BLaER1 treated with 17β-estradiol and CSF1 and Interleukin-3, amounts not matched to agents 10 nM and 100 nM (cell line): ENCODE measurements around the gene ST6GALNAC4.
A peak's percentile ranks its signal among the peaks of the same experiment; 100 is the strongest.

Source experiments
- H3K27ac ChIP-seq, 11 experiments: shearing (Covaris generic); formaldehyde crosslinking; 2 replicates each; pipeline ENCODE4 v1.8.1; 2022
- H3K27me3 ChIP-seq, 11 experiments: shearing (Covaris generic); formaldehyde crosslinking; 2 replicates each; pipeline ENCODE4 v1.8.1; 2022
- H3K36me3 ChIP-seq, 11 experiments: shearing (Covaris generic); formaldehyde crosslinking; 2 replicates each; pipeline ENCODE4 v1.8.1; 2022
- H3K4me1 ChIP-seq, 10 experiments: shearing (Covaris generic); formaldehyde crosslinking; 2 replicates each; pipeline ENCODE4 v1.8.1; 2022
- H3K4me2 ChIP-seq, 11 experiments: shearing (Covaris generic); formaldehyde crosslinking; 2 replicates each; pipeline ENCODE4 v1.8.1; 2022
- H3K4me3 ChIP-seq, 10 experiments: shearing (Covaris generic); formaldehyde crosslinking; 2 replicates each; pipeline ENCODE4 v1.8.1; 2022
- H3K9ac ChIP-seq, 11 experiments: shearing (Covaris generic); formaldehyde crosslinking; 2 replicates each; pipeline ENCODE4 v1.8.1; 2022
- H3K9me3 ChIP-seq, 11 experiments: shearing (Covaris generic); formaldehyde crosslinking; replicated peaks in 1 of 11; 2 replicates each; pipeline ENCODE4 v1.8.1; 2022
- H4K20me1 ChIP-seq, 11 experiments: shearing (Covaris generic); formaldehyde crosslinking; 2 replicates each; pipeline ENCODE4 v1.8.1; 2022
- Cebpa-rat ChIP-seq, 11 experiments: shearing (Covaris generic); IDR thresholded peaks; 2 replicates each; pipeline ENCODE4 v1.8.1; 2022

ST6GALNAC4 gene

GRCh38 chr9:127910613-127911205 lies 6.1 kb downstream of the ST6GALNAC4 start:
- peaks cover 83 to 99% (median 94%) of the 10 kb centered on the region in 10 experiments for H3K4me1 ChIP-seq
- peak overlapping the region in 7 of 11 experiments; percentile 16 to 65 (median 49); a peak in 8 of 22 replicates for H3K27ac ChIP-seq
- H4K20me1 ChIP-seq = peaks cover 0 to 56% (median 22%) of the 10 kb centered on the region in 11 experiments; a peak in 11 of 22 replicates
- H3K4me2 ChIP-seq = peak overlapping the region; percentile 41 to 99 (median 97)
- H3K9me3 ChIP-seq = no peaks in the 10 kb centered on the region
- H3K4me3 ChIP-seq = peak overlapping the region in 1 of 10 experiments; percentile 1; a peak in 1 of 20 replicates
- no peak for TF ChIP-seq Cebpa-rat (IDR thresholded peaks at IDR 0.05)
- no peaks in the 10 kb centered on the region for H3K27me3 ChIP-seq
- H3K36me3 ChIP-seq = peaks cover 25 to 83% (median 72%) of the 10 kb centered on the region in 11 experiments
- peak overlapping the region; percentile 40 to 71 (median 57); a peak in 18 of 22 replicates for H3K9ac ChIP-seq

GRCh38 chr9:127909839-127910273 lies 7.0 kb downstream of the ST6GALNAC4 start:
- peaks cover 83 to 99% (median 94%) of the 10 kb centered on the region in 10 experiments for H3K4me1 ChIP-seq
- H3K9ac ChIP-seq = peak overlapping the region; percentile 6 to 65 (median 56); a peak in 19 of 22 replicates
- peaks cover 0 to 54% (median 22%) of the 10 kb centered on the region in 11 experiments; a peak in 11 of 22 replicates for H4K20me1 ChIP-seq
- peak overlapping the region in 1 of 10 experiments; percentile 40; a peak in 1 of 20 replicates for H3K4me3 ChIP-seq
- H3K4me2 ChIP-seq = peak overlapping the region; percentile 41 to 99 (median 97)
- H3K9me3 ChIP-seq = no peaks in the 10 kb centered on the region
- peak overlapping the region in 9 of 11 experiments; percentile 22 to 65 (median 42); a peak in 15 of 22 replicates for H3K27ac ChIP-seq
- TF ChIP-seq Cebpa-rat (IDR thresholded peaks at IDR 0.05) = no peak
- H3K27me3 ChIP-seq = no peaks in the 10 kb centered on the region
- H3K36me3 ChIP-seq = peaks cover 25 to 77% (median 71%) of the 10 kb centered on the region in 11 experiments

GRCh38 chr9:127908660-127908926 lies 8.2 kb downstream of the ST6GALNAC4 start:
- Histone ChIP-seq H4K20me1 (peaks cover 0 to 47% (median 15%) of the 10 kb centered on the region in 11 experiments; a peak in 10 of 22 replicates), H3K9me3 (no peaks in the 10 kb centered on the region), H3K4me3 (no peak overlapping the region), H3K36me3 (peaks cover 22 to 65% (median 58%) of the 10 kb centered on the region in 11 experiments), H3K4me1 (peaks cover 86 to 99% (median 95%) of the 10 kb centered on the region in 10 experiments), H3K9ac (peak overlapping the region in 4 of 11 experiments; percentile 73 to 78 (median 76); a peak in 4 of 22 replicates), H3K27me3 (no peaks in the 10 kb centered on the region), H3K4me2 (no peak overlapping the region), H3K27ac (peak overlapping the region in 3 of 11 experiments; percentile 45 to 90 (median 86); a peak in 4 of 22 replicates)
- TF ChIP-seq Cebpa-rat (IDR thresholded peaks at IDR 0.05) = no peak

- no peak for TF ChIP-seq Cebpa-rat (IDR thresholded peaks at IDR 0.05)
- peak overlapping the region in 9 of 11 experiments; percentile 45 to 90 (median 82); a peak in 18 of 22 replicates for H3K27ac ChIP-seq
- no peak overlapping the region for H3K4me3 ChIP-seq
- peaks cover 0 to 45% (median 15%) of the 10 kb centered on the region in 11 experiments; a peak in 10 of 22 replicates for H4K20me1 ChIP-seq
- peak overlapping the region in 10 of 11 experiments; percentile 84 to 100 (median 93); a peak in 17 of 22 replicates for H3K4me2 ChIP-seq
- H3K9ac ChIP-seq = peak overlapping the region in 8 of 11 experiments; percentile 32 to 80 (median 76); a peak in 16 of 22 replicates
- H3K9me3 ChIP-seq = no peaks in the 10 kb centered on the region
- peaks cover 21 to 59% (median 53%) of the 10 kb centered on the region in 11 experiments for H3K36me3 ChIP-seq
- H3K4me1 ChIP-seq = peaks cover 86 to 99% (median 95%) of the 10 kb centered on the region in 10 experiments
- H3K27me3 ChIP-seq = no peaks in the 10 kb centered on the region
These were observed 8.8 kb downstream of the ST6GALNAC4 start for GRCh38 chr9:127907867-127908659.

- H3K9ac ChIP-seq = peak overlapping the region; percentile 68 to 83 (median 75)
- no peaks in the 10 kb centered on the region for H3K9me3 ChIP-seq
- peak overlapping the region; percentile 5 to 69 (median 40); a peak in 13 of 20 replicates for H3K4me3 ChIP-seq
- peak overlapping the region; percentile 78 to 90 (median 83) for H3K27ac ChIP-seq
- peak overlapping the region; percentile 84 to 100 (median 93) for H3K4me2 ChIP-seq
- TF ChIP-seq Cebpa-rat (IDR thresholded peaks at IDR 0.05) = no peak
- H3K4me1 ChIP-seq = peaks cover 83 to 99% (median 94%) of the 10 kb centered on the region in 10 experiments
- H4K20me1 ChIP-seq = peaks cover 0 to 22% (median 5%) of the 10 kb centered on the region in 11 experiments; a peak in 7 of 22 replicates
- H3K36me3 ChIP-seq = peaks cover 0 to 37% (median 30%) of the 10 kb centered on the region in 11 experiments; a peak in 21 of 22 replicates
- H3K27me3 ChIP-seq = no peaks in the 10 kb centered on the region
These were observed 11.1 kb downstream of the ST6GALNAC4 start for GRCh38 chr9:127905788-127906191.

- Histone ChIP-seq H4K20me1 (peaks cover 0 to 16% (median 0%) of the 10 kb centered on the region in 11 experiments; a peak in 5 of 22 replicates), H3K27ac (peak overlapping the region; percentile 78 to 90 (median 83)), H3K4me2 (peak overlapping the region; percentile 84 to 100 (median 93)), H3K27me3 (no peaks in the 10 kb centered on the region), H3K9me3 (no peaks in the 10 kb centered on the region), H3K36me3 (peaks cover 0 to 30% (median 25%) of the 10 kb centered on the region in 11 experiments; a peak in 21 of 22 replicates), H3K9ac (peak overlapping the region; percentile 68 to 83 (median 75)), H3K4me3 (peak overlapping the region; percentile 18 to 69 (median 40); a peak in 17 of 20 replicates), H3K4me1 (peaks cover 81 to 99% (median 94%) of the 10 kb centered on the region in 10 experiments)
- no peak for TF ChIP-seq Cebpa-rat (IDR thresholded peaks at IDR 0.05)
These were observed 11.7 kb downstream of the ST6GALNAC4 start for GRCh38 chr9:127905004-127905728.

GRCh38 chr9:127904561-127905003 lies 12.3 kb downstream of the ST6GALNAC4 start:
- H4K20me1 ChIP-seq = peaks cover 0 to 10% (median 0%) of the 10 kb centered on the region in 11 experiments; a peak in 3 of 22 replicates
- H3K4me3 ChIP-seq = peak overlapping the region; percentile 18 to 69 (median 40); a peak in 17 of 20 replicates
- no peaks in the 10 kb centered on the region for H3K27me3 ChIP-seq
- H3K4me1 ChIP-seq = peaks cover 81 to 99% (median 94%) of the 10 kb centered on the region in 10 experiments
- no peak for TF ChIP-seq Cebpa-rat (IDR thresholded peaks at IDR 0.05)
- peak overlapping the region; percentile 78 to 90 (median 83) for H3K27ac ChIP-seq
- H3K4me2 ChIP-seq = peak overlapping the region; percentile 84 to 100 (median 93)
- peak overlapping the region; percentile 68 to 83 (median 75) for H3K9ac ChIP-seq
- H3K36me3 ChIP-seq = peaks cover 0 to 25% (median 19%) of the 10 kb centered on the region in 11 experiments; a peak in 21 of 22 replicates
- H3K9me3 ChIP-seq = no peaks in the 10 kb centered on the region
